H9 (cell line): ENCODE results near the gene LMOD3. TPM values are rescaled to one million over a fixed set of nuclear protein-coding genes. Genes with fewer than 3 reads are reported as not detected.
A peak's percentile ranks its signal among the peaks of the same experiment; 100 is the strongest.

Experiments used
- DNase-seq: peaks from one replicate; pipeline ENCODE4 v3.0.0-alpha.2; 2017
- H2AFZ ChIP-seq: one replicate; pipeline ENCODE4 v1.6.1; 2013; ENCODE audit warnings: mild to moderate bottlenecking, low read length, control low read depth, moderate library complexity
- H2AK5ac ChIP-seq: 2 replicates; pipeline ENCODE4 v1.6.1; 2013; ENCODE audit warnings: low read length, control low read depth, mixed read lengths; ENCODE audit not compliant: insufficient read length
- H2BK120ac ChIP-seq: one replicate; pipeline ENCODE4 v1.6.1; 2013; ENCODE audit warnings: low read depth, mild to moderate bottlenecking, low read length, control low read depth, inconsistent platforms; ENCODE audit not compliant: poor library complexity, severe bottlenecking
- H2BK12ac ChIP-seq: 2 replicates; pipeline ENCODE4 v1.6.1; 2013; ENCODE audit warnings: low read length, control low read depth, mixed read lengths, low read depth; ENCODE audit not compliant: insufficient read length
- H2BK15ac ChIP-seq: 2 replicates; pipeline ENCODE4 v1.6.1; 2013; ENCODE audit warnings: low read depth, low read length, control low read depth
- H2BK20ac ChIP-seq: one replicate; pipeline ENCODE4 v1.6.1; 2013; ENCODE audit warnings: low read depth, mild to moderate bottlenecking, low read length, control low read depth, inconsistent platforms; ENCODE audit not compliant: poor library complexity, severe bottlenecking
- H2BK5ac ChIP-seq: 2 replicates; pipeline ENCODE4 v1.6.1; 2013; ENCODE audit warnings: low read length, control low read depth, mixed read lengths; ENCODE audit not compliant: insufficient read length
- H3K14ac ChIP-seq: 2 replicates; pipeline ENCODE4 v1.6.1; 2013; ENCODE audit warnings: low read length, control low read depth; ENCODE audit not compliant: insufficient read depth
- H3K18ac ChIP-seq: 2 replicates; pipeline ENCODE4 v1.6.1; 2013; ENCODE audit warnings: low read depth, mild to moderate bottlenecking, mixed read lengths, low read length, control low read depth; ENCODE audit not compliant: insufficient read length
- H3K23ac ChIP-seq: 2 replicates; pipeline ENCODE4 v1.6.1; 2013; ENCODE audit warnings: low read length, control low read depth, mixed read lengths, low read depth; ENCODE audit not compliant: insufficient read length
- H3K23me2 ChIP-seq: 2 replicates; pipeline ENCODE4 v1.6.1; 2013; ENCODE audit warnings: low read depth, mild to moderate bottlenecking, mixed read lengths, low read length, control low read depth; ENCODE audit not compliant: insufficient read length, poor library complexity, severe bottlenecking
- H3K27ac ChIP-seq: 2 replicates; pipeline ENCODE4 v1.5.1; 2013; ENCODE audit warnings: low read length, control low read depth, mixed read lengths, low read depth; ENCODE audit not compliant: insufficient read length
- H3K27me3 ChIP-seq: 2 replicates; pipeline ENCODE4 v1.6.1; 2013; ENCODE audit warnings: low read length, control low read depth, inconsistent platforms; ENCODE audit not compliant: insufficient read depth
- H3K4ac ChIP-seq: 2 replicates; pipeline ENCODE4 v1.6.1; 2013; ENCODE audit warnings: low read depth, mild to moderate bottlenecking, control low read depth, inconsistent platforms, low read length, moderate library complexity
- H3K4me1 ChIP-seq: 2 replicates; pipeline ENCODE4 v1.6.1; 2013; ENCODE audit warnings: low read length, control low read depth, inconsistent platforms; ENCODE audit not compliant: insufficient read depth
- H3K4me2 ChIP-seq: 2 replicates; pipeline ENCODE4 v1.6.1; 2013; ENCODE audit warnings: low read length, control low read depth, mixed read lengths; ENCODE audit not compliant: insufficient read length, insufficient read depth
- H3K56ac ChIP-seq: 2 replicates; pipeline ENCODE4 v1.6.1; 2013; ENCODE audit warnings: low read depth, mild to moderate bottlenecking, mixed read lengths, low read length, control low read depth; ENCODE audit not compliant: insufficient read length
- H3K79me1 ChIP-seq: 2 replicates; pipeline ENCODE4 v1.6.1; 2013; ENCODE audit warnings: low read depth, mild to moderate bottlenecking, moderate library complexity, low read length, control low read depth, inconsistent platforms; ENCODE audit not compliant: insufficient read depth, poor library complexity, severe bottlenecking
- H3K79me2 ChIP-seq: 2 replicates; pipeline ENCODE4 v1.6.1; 2013; ENCODE audit warnings: low read length, control low read depth, inconsistent platforms; ENCODE audit not compliant: insufficient read depth
- H3K9ac ChIP-seq: 2 replicates; pipeline ENCODE4 v1.6.1; 2013; ENCODE audit warnings: low read length, control low read depth, mixed read lengths; ENCODE audit not compliant: insufficient read length; ENCODE audit errors: extremely low read depth
- H3K9me3 ChIP-seq: one replicate; pipeline ENCODE4 v1.6.1; 2013; ENCODE audit warnings: low read depth, low read length, inconsistent platforms; ENCODE audit not compliant: control insufficient read depth
- H3T11ph ChIP-seq: one replicate; pipeline ENCODE4 v1.6.1; 2013; ENCODE audit warnings: mild to moderate bottlenecking, low read length, control low read depth, inconsistent platforms
- H4K20me1 ChIP-seq: one replicate; pipeline ENCODE4 v1.6.1; 2013; ENCODE audit not compliant: control insufficient read depth, insufficient read length, insufficient read depth
- H4K5ac ChIP-seq: 2 replicates; pipeline ENCODE4 v1.6.1; 2013; ENCODE audit warnings: low read depth, mild to moderate bottlenecking, mixed read lengths, low read length, control low read depth; ENCODE audit not compliant: insufficient read length
- H4K8ac ChIP-seq: replicated peaks from 2 replicates; pipeline ENCODE4 v1.6.1; 2013; ENCODE audit warnings: low read length, control low read depth, mixed read lengths, low read depth; ENCODE audit not compliant: insufficient read length
- H4K91ac ChIP-seq: 2 replicates; pipeline ENCODE4 v1.6.1; 2013; ENCODE audit warnings: low read depth, mild to moderate bottlenecking, moderate library complexity, mixed read lengths, low read length, control low read depth; ENCODE audit not compliant: insufficient read length
- H3K27ac Mint-ChIP-seq, 3 experiments: 2 replicates in 2 of 3; 3 replicates in 1 of 3; pipeline ENCODE4 v1.8.0; 2020 to 2021; ENCODE audit warnings: mixed read lengths in 3 of 3, mild to moderate bottlenecking in 1 of 3, moderate library complexity in 1 of 3
- H3K27me3 Mint-ChIP-seq: 2 replicates; pipeline ENCODE4 v1.8.0; 2021; ENCODE audit warnings: low read depth, mild to moderate bottlenecking, moderate library complexity, mixed read lengths
- H3K36me3 Mint-ChIP-seq, 3 experiments: 2 replicates in 2 of 3; 3 replicates in 1 of 3; pipeline ENCODE4 v1.8.0; 2020 to 2021; ENCODE audit warnings: low read depth in 3 of 3, mixed read lengths in 3 of 3; ENCODE audit not compliant: insufficient read depth in 1 of 3
- H3K4me1 Mint-ChIP-seq, 2 experiments: 2 replicates each; pipeline ENCODE4 v1.8.0; 2020; ENCODE audit warnings: mixed read lengths in 2 of 2
- H3K4me3 Mint-ChIP-seq, 2 experiments: 2 replicates in 1 of 2; 3 replicates in 1 of 2; pipeline ENCODE4 v1.8.0; 2020 to 2021; ENCODE audit warnings: mild to moderate bottlenecking in 2 of 2, mixed read lengths in 2 of 2, moderate library complexity in 1 of 2
- H3K9me3 Mint-ChIP-seq, 2 experiments: 2 replicates in 1 of 2; 3 replicates in 1 of 2; pipeline ENCODE4 v1.8.0; 2020; ENCODE audit warnings: mild to moderate bottlenecking in 2 of 2, mixed read lengths in 2 of 2, moderate library complexity in 1 of 2
- CTCF ChIP-seq: fragments of 200-600 bp; sonication (generic); conservative IDR thresholded peaks from 3 replicates; pipeline ENCODE4 v1.8.0; 2021; ENCODE audit warnings: antibody characterized with exemption, mild to moderate bottlenecking
- WGBS: extraction: QIAGEN DNeasy Blood & Tissue Kit; methylation state at CpG from one replicate; pipeline ENCODE4 v1.1.7; 2013; ENCODE audit warnings: missing lambda C conversion rate, low lambda C conversion rate, mixed read lengths; ENCODE audit not compliant: insufficient read length; ENCODE audit errors: extremely low coverage; 5-methylcytosine and 5-hydroxymethylcytosine counted together
- total RNA-seq: library from RNA; stranded (reverse); gene quantifications from 2 replicates; pipeline ENCODE4 v1.2.1, GENCODE V29; 2021

Gene LMOD3
- total RNA-seq, 1 experiment from 2014 or later, result not detected

- peaks cover 10% of the 10 kb centered on the region for H3K23me2 ChIP-seq
- H3K4ac ChIP-seq, result no peak overlapping the region
- no peak overlapping the region for H3K14ac ChIP-seq
- H2BK15ac ChIP-seq, result no peak overlapping the region
- H3K9ac ChIP-seq, result no peak overlapping the region
- H4K91ac ChIP-seq, result no peak overlapping the region
- no peak overlapping the region for H2BK5ac ChIP-seq
- no peak overlapping the region for H3K23ac ChIP-seq
- H3K79me1 ChIP-seq, result peaks cover 6% of the 10 kb centered on the region
- H3K18ac ChIP-seq, result no peak overlapping the region
- H3K9me3 ChIP-seq, result no peaks in the 10 kb centered on the region
- Mint-ChIP-seq H3K27me3 (no peaks in the 10 kb centered on the region; the same call in 1 of the 2 replicates), H3K4me1 (peaks cover 35 to 37% of the 10 kb centered on the region in 2 experiments), H3K27ac (no peak overlapping the region), H3K4me3 (peak overlapping the region in 1 of 2 experiments; percentile 47; a peak in 2 of 5 replicates), H3K9me3 (no peaks in the 10 kb centered on the region), H3K36me3 (peaks cover 1 to 10% (median 3%) of the 10 kb centered on the region in 3 experiments; a peak in 6 of 7 replicates)
- H3K4me2 ChIP-seq, result no peak overlapping the region
- H3K79me2 ChIP-seq, result peaks cover 5% of the 10 kb centered on the region; the same call in 1 of the 2 replicates
- no peak overlapping the region for H2BK20ac ChIP-seq
- DNase-seq, result peak; percentile 36
- no peak overlapping the region for H3K27ac ChIP-seq
- no peak overlapping the region for H2BK120ac ChIP-seq
- no peak overlapping the region for H2AFZ ChIP-seq
- H3T11ph ChIP-seq, result no peak overlapping the region
- no peak for TF ChIP-seq CTCF
- WGBS, result no CpG with 5 or more reads among the region's 5 CpGs
- peaks cover 6% of the 10 kb centered on the region; the same call in 1 of the 2 replicates for H3K4me1 ChIP-seq
- no peak overlapping the region for H4K5ac ChIP-seq
- H2AK5ac ChIP-seq, result no peak overlapping the region
- no peak overlapping the region for H4K8ac ChIP-seq
- no peak overlapping the region for H3K56ac ChIP-seq
- no peaks in the 10 kb centered on the region for H4K20me1 ChIP-seq
- no peak overlapping the region for H2BK12ac ChIP-seq
- H3K27me3 ChIP-seq, result no peaks in the 10 kb centered on the region
Measured at GRCh38 chr3:69081583-69082262, 40.7 kb downstream of the LMOD3 start.
